ENCODE measurements around the gene SLC45A1. TPM values are rescaled to one million over a fixed set of nuclear protein-coding genes. Genes with fewer than 3 reads are reported as not detected.

The SLC45A1 gene
- total and polyA plus RNA-seq, 2 donors (not counting 1 experiment from before 2014, with no cell fraction given): 0.54 to 0.64 TPM

DNA sequence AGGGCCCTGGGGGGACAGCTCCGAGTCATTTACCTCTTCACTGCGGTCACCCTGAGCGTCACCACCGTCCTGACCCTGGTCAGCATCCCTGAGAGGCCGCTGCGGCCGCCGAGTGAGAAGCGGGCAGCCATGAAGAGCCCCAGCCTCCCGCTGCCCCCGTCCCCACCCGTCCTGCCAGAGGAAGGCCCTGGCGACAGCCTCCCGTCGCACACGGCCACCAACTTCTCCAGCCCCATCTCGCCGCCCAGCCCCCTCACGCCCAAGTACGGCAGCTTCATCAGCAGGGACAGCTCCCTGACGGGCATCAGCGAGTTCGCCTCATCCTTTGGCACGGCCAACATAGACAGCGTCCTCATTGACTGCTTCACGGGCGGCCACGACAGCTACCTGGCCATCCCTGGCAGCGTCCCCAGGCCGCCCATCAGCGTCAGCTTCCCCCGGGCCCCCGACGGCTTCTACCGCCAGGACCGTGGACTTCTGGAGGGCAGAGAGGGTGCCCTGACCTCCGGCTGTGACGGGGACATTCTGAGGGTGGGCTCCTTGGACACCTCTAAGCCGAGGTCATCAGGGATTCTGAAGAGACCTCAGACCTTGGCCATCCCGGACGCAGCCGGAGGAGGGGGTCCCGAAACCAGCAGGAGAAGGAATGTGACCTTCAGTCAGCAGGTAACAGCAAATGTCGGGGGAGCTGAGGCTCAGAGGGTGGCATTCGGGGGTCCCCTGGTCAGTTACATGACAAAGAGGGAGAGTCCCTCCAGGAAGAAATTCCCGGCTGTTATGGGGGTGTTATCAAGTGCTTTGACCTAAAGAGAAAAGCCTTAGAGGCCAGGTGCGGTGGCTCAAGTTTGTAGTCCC is 12.6 kb downstream of the SLC45A1 start:
- H3K27ac Mint-ChIP-seq: no peak overlapping the region

DNA sequence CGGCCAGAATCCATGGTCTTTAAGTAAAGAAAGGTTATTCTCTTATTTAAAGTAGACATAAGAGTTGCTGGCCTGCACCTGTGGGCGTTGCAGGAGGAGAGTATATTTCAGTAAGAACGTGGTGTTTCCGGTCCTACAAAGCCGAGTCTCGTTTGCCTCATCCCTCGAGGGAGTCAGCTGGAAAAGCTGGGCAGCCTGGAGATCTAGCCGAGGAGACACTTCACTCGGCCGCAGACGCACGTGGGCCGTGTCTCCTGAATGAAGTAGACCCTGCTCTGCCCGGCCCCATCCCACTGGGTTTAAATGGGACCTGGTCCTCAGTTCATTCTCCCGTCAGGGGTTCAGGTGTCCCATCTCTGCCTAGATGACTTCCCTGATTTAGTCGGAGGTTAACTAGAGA is 14.9 kb downstream of the SLC45A1 start:
- Histone ChIP-seq H3K9ac (ENCODE audit: low read length) (no peak overlapping the region), H3K27ac (ENCODE audit: low read length in 2 of 2) (no peak overlapping the region), H3K27me3 (replicated peaks in 1 of 4; ENCODE audit: control extremely low read depth in 1 of 4, control insufficient read depth in 3 of 4, insufficient read depth in 4 of 4, low read length in 3 of 4) (no peaks in the 10 kb centered on the region), H2AFZ (ENCODE audit: insufficient read depth, low read depth, low read length, poor library complexity, severe bottlenecking) (no peak overlapping the region), H4K20me1 (ENCODE audit: control insufficient read depth, insufficient read depth, low read length, poor library complexity, severe bottlenecking) (no peaks in the 10 kb centered on the region), H3K4me1 (ENCODE audit: control insufficient read depth in 2 of 2, insufficient read depth in 2 of 2, low read length in 2 of 2) (no peaks in the 10 kb centered on the region), H3K9me3 (ENCODE audit: control extremely low read depth in 1 of 3, control insufficient read depth in 2 of 3, insufficient read depth in 1 of 3, low read length in 2 of 3) (peaks cover 0 to 15% (median 0%) of the 10 kb centered on the region in 3 donors), H3K4me3 (ENCODE audit: control extremely low read depth in 1 of 5, extremely low read depth in 1 of 5, insufficient read depth in 1 of 5, low read depth in 2 of 5, low read length in 4 of 5) (no peak overlapping the region), H3K79me2 (ENCODE audit: control insufficient read depth, insufficient read depth, low read length) (no peaks in the 10 kb centered on the region), H3K36me3 (replicated peaks in 1 of 2; ENCODE audit: control extremely low read depth in 1 of 2, control insufficient read depth in 1 of 2, extremely low read depth in 1 of 2, insufficient read depth in 2 of 2, low read length in 1 of 2) (no peaks in the 10 kb centered on the region), H3K4me2 (replicated peaks; ENCODE audit: low read depth, low read length, poor library complexity, severe bottlenecking) (no peak overlapping the region)
- DNase-seq (no peak), ATAC-seq (ENCODE audit: low read depth) (no peak)
- intact Hi-C loops (cut with micrococcal nuclease): no loop called here
- no peaks in the 10 kb centered on the region for H3K27me3 Mint-ChIP-seq
- H3K4me3 Mint-ChIP-seq: no peak overlapping the region
- TF ChIP-seq, protein P1, sequence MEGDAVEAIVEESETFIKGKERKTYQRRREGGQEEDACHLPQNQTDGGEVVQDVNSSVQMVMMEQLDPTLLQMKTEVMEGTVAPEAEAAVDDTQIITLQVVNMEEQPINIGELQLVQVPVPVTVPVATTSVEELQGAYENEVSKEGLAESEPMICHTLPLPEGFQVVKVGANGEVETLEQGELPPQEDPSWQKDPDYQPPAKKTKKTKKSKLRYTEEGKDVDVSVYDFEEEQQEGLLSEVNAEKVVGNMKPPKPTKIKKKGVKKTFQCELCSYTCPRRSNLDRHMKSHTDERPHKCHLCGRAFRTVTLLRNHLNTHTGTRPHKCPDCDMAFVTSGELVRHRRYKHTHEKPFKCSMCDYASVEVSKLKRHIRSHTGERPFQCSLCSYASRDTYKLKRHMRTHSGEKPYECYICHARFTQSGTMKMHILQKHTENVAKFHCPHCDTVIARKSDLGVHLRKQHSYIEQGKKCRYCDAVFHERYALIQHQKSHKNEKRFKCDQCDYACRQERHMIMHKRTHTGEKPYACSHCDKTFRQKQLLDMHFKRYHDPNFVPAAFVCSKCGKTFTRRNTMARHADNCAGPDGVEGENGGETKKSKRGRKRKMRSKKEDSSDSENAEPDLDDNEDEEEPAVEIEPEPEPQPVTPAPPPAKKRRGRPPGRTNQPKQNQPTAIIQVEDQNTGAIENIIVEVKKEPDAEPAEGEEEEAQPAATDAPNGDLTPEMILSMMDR (IDR thresholded peaks at IDR 0.05): no peak
- TF ChIP-seq EZH2 (IDR thresholded peaks at IDR 0.05; ENCODE audit: borderline replicate concordance, insufficient read depth, low read depth, low read length, poor library complexity, severe bottlenecking): no peak
- no peak overlapping the region for H3K27ac Mint-ChIP-seq
- WGBS (ENCODE audit: insufficient coverage): 93% methylated on average over 14 of the region's 16 CpGs
- CTCF ChIA-PET: no interaction called here
- POLR2A ChIA-PET: no interaction called here
- H3K9me3 Mint-ChIP-seq (ENCODE audit: insufficient read depth): no peaks in the 10 kb centered on the region
- H3K4me1 Mint-ChIP-seq: no peaks in the 10 kb centered on the region

More for the DNA sequence above, 12.6 kb downstream of the SLC45A1 start:
- no peaks in the 10 kb centered on the region for H3K79me2 ChIP-seq (ENCODE audit: control insufficient read depth, insufficient read depth, low read length)
- no peak overlapping the region for H3K4me3 Mint-ChIP-seq
- no peak overlapping the region for H3K9ac ChIP-seq (ENCODE audit: low read length)
- no peaks in the 10 kb centered on the region for H3K9me3 Mint-ChIP-seq (ENCODE audit: insufficient read depth)
- H3K9me3 ChIP-seq (ENCODE audit: control extremely low read depth in 1 of 3, control insufficient read depth in 2 of 3, insufficient read depth in 1 of 3, low read length in 2 of 3): peaks cover 0 to 2% (median 0%) of the 10 kb centered on the region in 3 donors
- WGBS (ENCODE audit: insufficient coverage): 94% methylated on average over 45 of the region's 47 CpGs
- no peaks in the 10 kb centered on the region for H3K27me3 ChIP-seq (replicated peaks in 1 of 4; ENCODE audit: control extremely low read depth in 1 of 4, control insufficient read depth in 3 of 4, insufficient read depth in 4 of 4, low read length in 3 of 4)
- H4K20me1 ChIP-seq (ENCODE audit: control insufficient read depth, insufficient read depth, low read length, poor library complexity, severe bottlenecking): no peaks in the 10 kb centered on the region
- H3K4me1 ChIP-seq (ENCODE audit: control insufficient read depth in 2 of 2, insufficient read depth in 2 of 2, low read length in 2 of 2): no peaks in the 10 kb centered on the region
- H3K36me3 ChIP-seq (replicated peaks in 1 of 2; ENCODE audit: control extremely low read depth in 1 of 2, control insufficient read depth in 1 of 2, extremely low read depth in 1 of 2, insufficient read depth in 2 of 2, low read length in 1 of 2): no peaks in the 10 kb centered on the region
- no peak for ATAC-seq (ENCODE audit: low read depth)
- POLR2A ChIA-PET: no interaction called here
- CTCF ChIA-PET: no interaction called here
- H3K27ac ChIP-seq (ENCODE audit: low read length in 2 of 2): no peak overlapping the region
- H3K4me2 ChIP-seq (replicated peaks; ENCODE audit: low read depth, low read length, poor library complexity, severe bottlenecking): no peak overlapping the region
- no peak overlapping the region for H2AFZ ChIP-seq (ENCODE audit: insufficient read depth, low read depth, low read length, poor library complexity, severe bottlenecking)
- no peaks in the 10 kb centered on the region for H3K4me1 Mint-ChIP-seq
- no peak for TF ChIP-seq EZH2 (IDR thresholded peaks at IDR 0.05; ENCODE audit: borderline replicate concordance, insufficient read depth, low read depth, low read length, poor library complexity, severe bottlenecking)
- TF ChIP-seq, protein P1 (IDR thresholded peaks at IDR 0.05): no peak
- DNase-seq: no peak
- no peaks in the 10 kb centered on the region for H3K27me3 Mint-ChIP-seq
- intact Hi-C loops (cut with micrococcal nuclease): no loop called here
- H3K4me3 ChIP-seq (ENCODE audit: control extremely low read depth in 1 of 5, extremely low read depth in 1 of 5, insufficient read depth in 1 of 5, low read depth in 2 of 5, low read length in 4 of 5): no peak overlapping the region
